GM19372 (cell line): ENCODE measurements around the gene C16orf96.

Source experiments
- ATAC-seq: cut with Tn5 transposase; IDR thresholded peaks from one replicate; pipeline ENCODE4 v1.9.1; 2021; ENCODE audit warnings: mild to moderate bottlenecking, low read depth, moderate library complexity; ENCODE audit not compliant: unreplicated experiment

C16orf96 gene

GRCh38 chr16:4556112-4556511 is at the start of gene C16orf96:
TSS of gene C16orf96 (plus strand) at chr16:4556340. CDS start at chr16:4556490, 150 bp downstream.
- ATAC-seq = no peak

DNA sequence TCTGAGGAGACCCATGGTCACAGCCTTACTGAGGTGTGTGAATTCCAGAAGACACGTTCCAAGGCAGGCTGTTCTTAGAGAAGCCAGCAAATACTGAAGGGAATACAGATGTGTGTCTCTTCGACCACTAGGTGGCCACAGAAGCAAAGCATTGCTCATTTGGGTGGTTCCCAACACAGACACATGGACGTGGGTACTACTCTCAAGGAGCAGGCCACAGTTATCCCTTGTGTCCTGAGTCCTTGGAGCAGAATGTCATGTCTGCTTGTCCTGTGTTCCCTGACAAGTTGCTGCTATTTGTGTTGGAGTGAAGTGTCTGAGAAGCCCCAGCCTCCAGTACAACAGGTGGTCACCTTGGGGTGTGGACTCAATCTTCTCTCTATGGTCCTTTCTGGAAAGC is 49.7 kb upstream of the C16orf96 start:
- ATAC-seq = no peak

DNA sequence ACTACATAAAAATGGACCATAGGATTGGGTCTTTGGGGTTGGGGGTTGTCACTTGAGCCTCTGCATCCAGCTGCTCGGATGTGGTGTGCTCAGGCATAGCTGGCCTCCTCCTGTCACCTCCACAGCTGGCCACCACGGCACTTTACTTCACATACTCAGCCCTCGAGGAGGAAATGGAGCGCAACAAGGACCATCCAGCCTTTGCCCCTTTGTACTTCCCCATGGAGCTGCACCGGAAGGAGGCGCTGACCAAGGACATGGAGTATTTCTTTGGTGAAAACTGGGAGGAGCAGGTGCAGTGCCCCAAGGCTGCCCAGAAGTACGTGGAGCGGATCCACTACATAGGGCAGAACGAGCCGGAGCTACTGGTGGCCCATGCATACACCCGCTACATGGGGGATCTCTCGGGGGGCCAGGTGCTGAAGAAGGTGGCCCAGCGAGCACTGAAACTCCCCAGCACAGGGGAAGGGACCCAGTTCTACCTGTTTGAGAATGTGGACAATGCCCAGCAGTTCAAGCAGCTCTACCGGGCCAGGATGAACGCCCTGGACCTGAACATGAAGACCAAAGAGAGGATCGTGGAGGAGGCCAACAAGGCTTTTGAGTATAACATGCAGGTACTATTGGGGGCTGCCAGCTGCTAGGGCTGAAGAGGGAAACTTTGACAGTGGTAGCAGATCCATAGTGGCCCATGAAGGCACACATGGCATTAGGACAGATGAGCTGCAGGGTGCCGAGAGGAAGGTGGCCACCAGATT is 48.4 kb upstream of the C16orf96 start:
- ATAC-seq = no peak

- ATAC-seq = no peak
Observed at GRCh38 chr16:4508806-4509205, 47.3 kb upstream of the C16orf96 start.

DNA sequence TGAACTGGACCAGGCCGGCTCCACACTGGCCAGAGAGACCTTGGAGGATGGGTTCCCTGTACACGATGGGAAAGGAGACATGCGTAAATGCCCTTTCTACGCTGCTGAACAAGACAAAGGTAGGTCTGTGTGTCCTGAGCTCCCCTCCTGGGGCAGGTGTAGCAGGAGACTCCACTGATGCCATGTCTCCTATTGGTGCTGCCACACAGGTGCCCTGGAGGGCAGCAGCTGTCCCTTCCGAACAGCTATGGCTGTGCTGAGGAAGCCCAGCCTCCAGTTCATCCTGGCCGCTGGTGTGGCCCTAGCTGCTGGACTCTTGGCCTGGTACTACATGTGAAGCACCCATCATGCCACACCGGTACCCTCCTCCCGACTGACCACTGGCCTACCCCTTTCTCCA is 46.7 kb upstream of the C16orf96 start:
- no peak for ATAC-seq

DNA sequence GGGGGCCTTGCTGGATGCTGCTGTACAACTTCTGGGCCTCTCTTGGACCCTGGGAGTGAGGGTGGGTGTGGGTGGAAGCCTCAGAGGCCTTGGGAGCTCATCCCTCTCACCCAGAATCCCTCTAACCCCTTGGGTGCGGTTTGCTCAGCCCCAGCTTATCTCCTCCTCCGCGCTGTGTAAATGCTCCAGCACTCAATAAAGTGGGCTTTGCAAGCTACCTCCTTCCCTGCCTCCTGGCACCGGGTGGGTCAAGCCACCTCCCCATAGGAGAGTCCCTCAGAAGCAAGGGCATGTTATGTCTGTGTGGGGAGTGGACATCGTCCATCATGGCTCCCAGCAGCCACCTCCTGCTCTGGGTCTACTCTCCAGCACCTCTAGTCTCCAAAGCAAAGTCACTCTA is 46.0 kb upstream of the C16orf96 start:
- no peak for ATAC-seq

- no peak for ATAC-seq
Observed at GRCh38 chr16:4510747-4511426, 45.3 kb upstream of the C16orf96 start.

GRCh38 chr16:4511441-4512082 is 44.6 kb upstream of the C16orf96 start:
- no peak for ATAC-seq

DNA sequence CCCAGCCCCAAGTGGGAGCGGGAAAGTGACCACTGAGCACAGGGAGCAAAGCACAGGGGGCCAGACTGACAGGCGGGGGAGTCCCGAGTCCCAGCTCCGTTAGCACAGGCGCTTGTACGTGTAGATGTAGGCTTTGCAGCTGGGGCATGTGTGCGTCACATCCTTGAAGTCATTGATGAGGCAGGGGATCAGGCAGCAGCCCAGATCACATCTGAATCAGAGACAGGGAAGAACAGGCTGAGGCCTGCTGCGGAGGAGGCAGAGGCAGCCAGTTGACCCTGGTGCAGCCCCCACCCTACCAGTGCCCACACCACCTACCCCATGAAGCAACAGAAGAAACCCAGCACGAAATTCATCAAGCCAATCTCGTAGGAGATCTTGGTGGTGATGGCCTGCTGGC is 43.7 kb upstream of the C16orf96 start:
- ATAC-seq = no peak

DNA sequence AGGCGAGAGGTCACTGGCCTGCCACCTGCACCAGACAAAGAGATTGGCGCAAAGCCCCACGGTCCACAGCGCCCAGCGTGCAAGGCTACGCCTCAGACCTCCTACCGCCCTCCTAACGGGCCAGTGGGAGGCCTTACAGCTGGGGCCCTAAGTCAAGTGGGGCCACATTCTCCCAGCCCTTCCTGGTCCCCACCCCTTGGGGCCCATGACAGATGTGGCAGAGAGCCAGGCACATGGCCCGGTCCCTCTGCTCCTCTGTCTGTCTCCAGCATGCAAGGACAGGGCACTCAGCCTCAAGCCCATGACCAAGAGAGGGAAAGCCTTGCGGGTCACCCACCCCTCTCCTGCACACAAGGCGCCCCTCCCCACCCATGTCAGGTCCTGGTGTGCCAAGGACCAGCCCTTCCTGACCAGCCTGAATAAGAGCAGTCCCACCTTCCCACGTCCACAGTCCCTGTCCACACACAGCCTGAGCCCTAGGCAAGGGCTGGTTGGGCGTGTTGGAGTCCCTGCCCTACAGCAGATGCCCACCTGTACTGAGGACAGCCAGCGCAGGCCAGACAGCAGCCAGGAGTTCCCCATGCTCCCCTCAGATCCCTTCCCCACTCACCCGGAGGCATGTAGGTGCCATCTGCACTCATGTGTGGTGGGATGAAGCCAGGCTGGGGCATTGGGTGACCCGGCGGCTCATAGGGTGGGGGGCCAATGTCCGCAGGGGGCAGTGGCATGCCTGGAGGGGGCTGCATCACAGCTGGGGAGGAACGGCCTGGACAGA is 42.9 kb upstream of the C16orf96 start:
- ATAC-seq = no peak

DNA sequence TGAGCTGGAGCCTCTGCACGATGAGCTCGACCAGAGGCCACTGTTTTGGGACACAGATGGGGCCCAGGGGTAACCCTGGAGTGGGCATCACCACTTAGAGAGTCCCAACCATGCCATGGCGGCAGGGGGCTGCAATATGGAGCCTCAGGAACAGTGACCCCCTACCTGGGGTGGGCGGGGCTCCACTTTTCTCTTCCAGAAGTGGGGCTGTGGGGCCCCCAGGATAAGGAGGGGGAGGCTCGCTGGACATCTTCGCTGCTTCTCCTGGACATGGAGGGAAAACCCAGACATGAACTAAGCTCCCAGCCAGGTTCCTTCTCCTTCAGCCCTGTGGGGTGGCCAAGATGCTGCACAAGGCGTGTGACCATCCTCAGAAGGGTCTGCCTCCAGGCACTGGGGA is 42.3 kb upstream of the C16orf96 start:
- ATAC-seq = no peak

DNA sequence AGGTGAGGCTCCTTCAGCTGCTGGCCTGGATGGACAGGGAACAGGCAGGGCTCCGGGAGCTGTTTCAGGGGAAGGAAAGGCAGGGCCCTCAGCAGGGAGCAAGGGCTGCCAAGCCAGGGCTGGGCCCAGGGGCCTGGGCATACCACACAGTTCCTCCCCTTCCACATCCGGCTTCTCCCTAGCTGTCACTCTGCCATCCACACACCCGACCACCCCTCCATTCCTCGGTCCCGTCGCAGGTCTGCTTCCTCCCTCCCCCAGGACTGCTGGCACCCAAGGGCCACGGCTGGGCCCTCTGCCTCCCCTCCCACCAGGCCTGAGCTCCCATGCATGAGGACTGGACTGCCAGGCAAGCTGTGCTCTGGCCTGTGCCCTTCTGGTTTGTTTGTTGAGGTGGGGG is 41.5 kb upstream of the C16orf96 start:
- no peak for ATAC-seq

GRCh38 chr16:4515611-4516233 is 40.4 kb upstream of the C16orf96 start:
- ATAC-seq = peak; percentile 60

GRCh38 chr16:4517812-4518680 is 38.1 kb upstream of the C16orf96 start:
- no peak for ATAC-seq

DNA sequence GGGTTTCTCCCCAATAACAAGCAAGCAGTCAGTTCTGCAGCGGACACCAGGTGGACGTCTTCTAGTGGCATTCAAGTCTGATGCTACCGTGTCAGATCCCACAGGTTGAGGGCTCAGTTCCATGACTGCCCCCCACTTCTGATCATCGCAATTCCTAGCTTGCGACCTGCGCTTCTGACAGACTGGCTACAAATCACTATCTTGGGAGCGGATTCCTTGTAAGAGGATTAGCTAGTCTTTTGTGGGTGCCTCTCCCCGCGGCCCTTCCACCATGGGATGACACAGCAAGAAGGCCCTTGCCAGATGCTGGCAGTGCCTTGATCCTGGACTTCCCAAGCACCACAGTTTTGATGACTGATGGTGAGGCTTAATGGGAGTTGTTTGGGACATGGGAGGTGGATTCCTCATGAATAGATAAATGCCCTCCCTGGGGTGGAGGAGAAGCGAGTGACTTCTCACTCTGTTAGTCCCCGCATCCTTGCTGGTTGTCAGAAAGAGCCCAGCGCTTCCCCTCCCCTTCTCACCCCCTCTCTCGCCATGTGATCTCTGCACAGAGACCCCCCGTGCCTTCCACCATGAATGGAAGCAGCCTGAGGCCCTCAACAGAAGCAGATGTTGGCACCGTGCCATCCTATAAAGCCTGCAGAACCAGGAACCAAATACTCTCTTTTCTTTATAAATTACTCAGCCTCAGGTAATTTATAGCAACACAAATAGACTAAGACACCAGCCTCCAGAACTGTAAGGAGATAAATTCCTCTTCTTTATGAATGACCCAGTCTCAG is 36.7 kb upstream of the C16orf96 start:
- ATAC-seq = no peak

DNA sequence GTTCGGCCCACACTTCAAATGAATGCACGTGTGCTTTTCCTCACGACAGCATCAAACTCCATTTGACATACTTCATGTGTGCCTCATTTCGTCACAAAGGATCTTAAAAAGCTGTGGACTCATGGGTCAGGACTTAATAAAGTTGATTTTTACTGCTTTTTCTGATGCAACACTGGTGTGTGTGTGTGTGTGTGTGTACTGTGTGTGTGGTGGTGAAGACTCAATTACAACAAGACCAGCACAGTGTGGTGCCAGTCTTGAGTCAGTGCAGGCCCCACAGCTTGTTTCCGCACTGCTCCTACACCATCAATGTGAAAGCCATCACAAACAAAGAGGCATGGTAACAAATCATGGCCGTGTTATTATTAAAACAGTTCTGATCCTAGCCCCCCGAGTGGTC is 35.2 kb upstream of the C16orf96 start:
- ATAC-seq = no peak

- ATAC-seq = no peak
Observed at GRCh38 chr16:4522051-4522581, 34.0 kb upstream of the C16orf96 start.

GRCh38 chr16:4523686-4524085 is 32.5 kb upstream of the C16orf96 start:
- no peak for ATAC-seq
